PFSK-1 (cell line): Measurements from ENCODE around the gene BCAS3.

Experiments used
- FOXP2 ChIP-seq: optimal IDR thresholded peaks from 2 replicates; pipeline ENCODE3; 2011; ENCODE audit warnings: borderline replicate concordance, control low read depth, inconsistent platforms; ENCODE audit not compliant: insufficient read depth; ENCODE audit errors: extremely low read length, extremely low read depth
- POLR2AphosphoS5 ChIP-seq: IDR thresholded peaks from 2 replicates; pipeline ENCODE4 v1.6.1; 2012; ENCODE audit warnings: low read depth, mild to moderate bottlenecking, control low read depth, low read length, moderate library complexity
- REST ChIP-seq, 2 experiments: IDR thresholded peaks; 2 replicates each; pipeline versions ENCODE4 v1.6.1 to v1.8.0; 2011 to 2012; ENCODE audit warnings: low read depth in 2 of 2, low read length in 2 of 2, control low read depth in 1 of 2, inconsistent platforms in 1 of 2, mild to moderate bottlenecking in 1 of 2, moderate library complexity in 1 of 2; ENCODE audit not compliant: insufficient read depth in 1 of 2
- SIN3A ChIP-seq: IDR thresholded peaks from 2 replicates; pipeline ENCODE4 v1.6.1; 2012; ENCODE audit warnings: mild to moderate bottlenecking, low read length, moderate library complexity, borderline replicate concordance; ENCODE audit not compliant: insufficient read depth
- TAF1 ChIP-seq: IDR thresholded peaks from 2 replicates; pipeline ENCODE4 v1.6.1; 2012; ENCODE audit warnings: low read length, control low read depth, borderline replicate concordance; ENCODE audit not compliant: insufficient read depth

GRCh38 chr17:61040666-61041065 lies 363.0 kb downstream of the BCAS3 start:
- TF ChIP-seq POLR2AphosphoS5 (no peak), TAF1 (no peak), REST (IDR thresholded peaks at IDR 0.05; ENCODE audit: insufficient read depth in 1 of 2, low read depth in 2 of 2, low read length in 2 of 2) (no peak), SIN3A (no peak), FOXP2 (no peak)
